A673 (cell line): Measurements from ENCODE around the gene ANO3.
A peak's percentile ranks its signal among the peaks of the same experiment; 100 is the strongest.

Experiments used
- EZH2 ChIP-seq: fragments of 200-600 bp; sonication (generic); IDR thresholded peaks from 2 replicates; pipeline ENCODE4 v1.6.1; 2017; ENCODE audit warnings: borderline replicate concordance, low read depth, mild to moderate bottlenecking, mixed read lengths, antibody characterized with exemption, low read length; ENCODE audit not compliant: poor library complexity, severe bottlenecking
- TF ChIP-seq, protein P1 (sequence below): fragments of 300-800, 200-600 bp; sonication (generic); conservative IDR thresholded peaks from 2 replicates; pipeline ENCODE4 v1.5.1; 2017; ENCODE audit warnings: low read depth, mild to moderate bottlenecking, antibody characterized with exemption, low read length, moderate library complexity, mixed read lengths

DNA sequence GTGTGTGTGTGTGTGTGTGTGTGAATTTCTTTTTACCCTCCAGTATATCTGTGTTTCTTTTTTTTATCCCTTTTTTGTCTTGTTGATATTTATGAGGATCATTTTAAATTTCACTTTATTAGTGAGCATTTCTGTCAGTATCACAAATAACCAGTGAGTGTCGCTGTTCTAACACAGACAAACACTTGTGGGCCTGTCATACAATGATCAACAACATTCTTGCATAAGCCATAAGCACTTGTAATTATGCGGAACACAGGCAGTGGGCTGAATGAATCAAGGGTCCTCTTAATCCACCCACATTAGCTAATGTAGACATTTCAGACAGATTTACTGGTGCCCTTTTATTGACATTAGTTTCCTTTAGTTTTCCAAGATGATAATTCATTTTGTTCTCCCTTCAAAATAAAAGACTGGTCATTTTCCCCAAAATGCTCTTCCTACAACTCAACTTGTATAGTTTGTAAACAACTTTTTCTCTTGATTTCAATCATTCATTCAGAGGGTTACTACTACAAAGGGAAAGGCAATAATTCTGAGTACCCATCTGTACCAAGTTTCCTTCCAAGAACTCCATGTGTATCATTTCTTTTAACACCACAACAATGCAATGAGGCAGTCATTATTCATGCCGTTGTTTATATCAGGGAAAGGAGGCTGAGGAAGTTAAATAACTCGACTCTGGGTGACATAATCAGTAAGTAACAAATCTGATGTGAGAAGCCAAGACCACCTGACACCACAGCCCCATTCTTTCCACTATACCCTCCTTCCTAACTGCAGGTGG is 34.5 kb upstream of the ANO3 start:
- TF ChIP-seq, protein P1, sequence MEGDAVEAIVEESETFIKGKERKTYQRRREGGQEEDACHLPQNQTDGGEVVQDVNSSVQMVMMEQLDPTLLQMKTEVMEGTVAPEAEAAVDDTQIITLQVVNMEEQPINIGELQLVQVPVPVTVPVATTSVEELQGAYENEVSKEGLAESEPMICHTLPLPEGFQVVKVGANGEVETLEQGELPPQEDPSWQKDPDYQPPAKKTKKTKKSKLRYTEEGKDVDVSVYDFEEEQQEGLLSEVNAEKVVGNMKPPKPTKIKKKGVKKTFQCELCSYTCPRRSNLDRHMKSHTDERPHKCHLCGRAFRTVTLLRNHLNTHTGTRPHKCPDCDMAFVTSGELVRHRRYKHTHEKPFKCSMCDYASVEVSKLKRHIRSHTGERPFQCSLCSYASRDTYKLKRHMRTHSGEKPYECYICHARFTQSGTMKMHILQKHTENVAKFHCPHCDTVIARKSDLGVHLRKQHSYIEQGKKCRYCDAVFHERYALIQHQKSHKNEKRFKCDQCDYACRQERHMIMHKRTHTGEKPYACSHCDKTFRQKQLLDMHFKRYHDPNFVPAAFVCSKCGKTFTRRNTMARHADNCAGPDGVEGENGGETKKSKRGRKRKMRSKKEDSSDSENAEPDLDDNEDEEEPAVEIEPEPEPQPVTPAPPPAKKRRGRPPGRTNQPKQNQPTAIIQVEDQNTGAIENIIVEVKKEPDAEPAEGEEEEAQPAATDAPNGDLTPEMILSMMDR = peak; percentile 75
- TF ChIP-seq EZH2 = no peak
